Ectodermal cell (in vitro differentiated cells): ENCODE results near the gene H6PD.

ENCODE experiments used
- H3K27ac ChIP-seq: 2 replicates; pipeline ENCODE4 v1.7.0; 2013; ENCODE audit warnings: mild to moderate bottlenecking, low read depth, low read length; ENCODE audit not compliant: insufficient read depth, poor library complexity, severe bottlenecking
- H3K27me3 ChIP-seq: 2 replicates; pipeline ENCODE4 v1.7.0; 2013; ENCODE audit warnings: mild to moderate bottlenecking, low read length; ENCODE audit not compliant: insufficient read depth, control insufficient read depth, poor library complexity, severe bottlenecking
- H3K36me3 ChIP-seq: one replicate; pipeline ENCODE4 v1.7.0; 2013; ENCODE audit warnings: low read length; ENCODE audit not compliant: control insufficient read depth, insufficient read depth
- H3K4me1 ChIP-seq: one replicate; pipeline ENCODE4 v1.7.0; 2013; ENCODE audit warnings: low read length; ENCODE audit not compliant: control insufficient read depth, insufficient read depth
- H3K4me3 ChIP-seq: 2 replicates; pipeline ENCODE4 v1.7.0; 2013; ENCODE audit warnings: low read depth, low read length, control low read depth; ENCODE audit not compliant: insufficient read depth
- H3K9me3 ChIP-seq: 2 replicates; pipeline ENCODE4 v1.7.0; 2013; ENCODE audit warnings: mild to moderate bottlenecking, low read length, moderate library complexity; ENCODE audit not compliant: control insufficient read depth
- WGBS, 2 experiments: methylation state at CpG; one replicate each; pipeline ENCODE4 v1.1.7; 2013; ENCODE audit warnings: missing lambda C conversion rate in 2 of 2; 5-methylcytosine and 5-hydroxymethylcytosine counted together

Gene H6PD

GRCh38 chr1:9229549-9229948 lies 5.0 kb upstream of the H6PD start:
- H3K27me3 ChIP-seq = no peaks in the 10 kb centered on the region
- H3K9me3 ChIP-seq = no peaks in the 10 kb centered on the region
- H3K36me3 ChIP-seq = no peaks in the 10 kb centered on the region
- 94 to 96% methylated on average over 6 of the region's 6 CpGs for WGBS, 2 experiments
- H3K4me3 ChIP-seq = no peak overlapping the region
- H3K4me1 ChIP-seq = no peaks in the 10 kb centered on the region
- no peak overlapping the region for H3K27ac ChIP-seq

GRCh38 chr1:9230869-9231533 lies 3.6 kb upstream of the H6PD start:
- Histone ChIP-seq H3K4me1 (no peaks in the 10 kb centered on the region), H3K4me3 (no peak overlapping the region), H3K27me3 (no peaks in the 10 kb centered on the region), H3K27ac (no peak overlapping the region), H3K9me3 (no peaks in the 10 kb centered on the region), H3K36me3 (no peaks in the 10 kb centered on the region)
- WGBS, 2 experiments = 94 to 95% methylated on average over 7 of the region's 7 CpGs

DNA sequence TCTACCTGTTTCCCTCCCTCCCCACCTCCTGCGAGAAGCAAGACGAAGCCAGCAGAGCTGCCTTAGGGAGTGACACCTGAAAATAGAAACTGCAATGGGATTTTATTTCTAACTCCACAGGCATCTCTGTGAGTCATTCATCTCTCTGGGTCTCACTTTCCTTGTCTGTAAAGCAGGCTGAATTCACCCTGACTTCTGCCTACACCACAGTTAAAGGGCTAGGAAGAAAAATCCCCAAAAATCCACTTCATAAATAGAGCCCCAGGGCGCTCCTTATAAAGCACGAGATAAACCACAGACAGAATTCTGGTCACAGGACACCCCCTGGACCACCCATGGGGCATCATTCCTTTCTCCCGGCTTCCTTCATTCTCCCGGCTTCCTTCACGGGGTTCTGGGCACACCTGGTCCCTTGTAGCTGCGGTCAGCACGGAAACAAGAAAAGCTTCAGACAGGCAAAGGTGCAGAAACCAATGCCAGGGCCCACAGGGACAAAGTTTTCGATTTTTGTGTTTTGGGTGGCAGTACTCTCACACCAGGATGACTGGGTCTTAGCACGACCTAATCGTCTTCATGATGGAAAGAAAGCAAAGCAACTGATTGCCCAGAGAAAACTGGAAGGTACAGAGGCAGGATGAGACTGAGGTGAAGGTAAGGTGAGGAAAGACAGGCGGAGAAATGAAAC lies 2.8 kb upstream of the H6PD start:
- Histone ChIP-seq H3K36me3 (no peaks in the 10 kb centered on the region), H3K4me3 (no peak overlapping the region), H3K27ac (no peak overlapping the region), H3K9me3 (no peaks in the 10 kb centered on the region), H3K4me1 (no peaks in the 10 kb centered on the region), H3K27me3 (no peaks in the 10 kb centered on the region)
- WGBS, 2 experiments = 67 to 68% methylated on average over 13 of the region's 13 CpGs

GRCh38 chr1:9233241-9233941 lies 1.2 kb upstream of the H6PD start:
- WGBS, 2 experiments = 88 to 91% methylated on average over 19 to 20 of the region's 20 CpGs
- no peaks in the 10 kb centered on the region for H3K9me3 ChIP-seq
- H3K4me3 ChIP-seq = no peak overlapping the region
- H3K27me3 ChIP-seq = no peaks in the 10 kb centered on the region
- H3K27ac ChIP-seq = no peak overlapping the region
- H3K36me3 ChIP-seq = no peaks in the 10 kb centered on the region
- H3K4me1 ChIP-seq = no peaks in the 10 kb centered on the region

DNA sequence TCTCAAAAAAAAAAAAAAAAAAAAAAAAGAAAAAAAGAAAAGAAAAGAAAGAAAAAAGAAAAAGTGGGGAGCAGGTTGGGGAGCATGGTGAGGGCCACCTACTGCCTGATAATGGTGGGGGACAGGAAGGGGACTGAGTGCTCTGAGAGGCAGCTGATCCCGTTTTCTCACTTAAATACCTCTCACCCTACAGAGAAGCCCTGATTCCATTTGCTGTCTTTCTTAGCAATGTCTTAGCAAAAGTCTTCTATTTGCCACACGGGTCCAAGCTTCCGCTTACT lies 692 bp upstream of the H6PD start:
- Histone ChIP-seq H3K27ac (no peak overlapping the region), H3K4me1 (no peaks in the 10 kb centered on the region), H3K9me3 (no peaks in the 10 kb centered on the region), H3K4me3 (peak overlapping the region; percentile 50), H3K27me3 (no peaks in the 10 kb centered on the region), H3K36me3 (no peaks in the 10 kb centered on the region)
- WGBS, 2 experiments = 61 to 65% methylated on average over 3 of the region's 3 CpGs

DNA sequence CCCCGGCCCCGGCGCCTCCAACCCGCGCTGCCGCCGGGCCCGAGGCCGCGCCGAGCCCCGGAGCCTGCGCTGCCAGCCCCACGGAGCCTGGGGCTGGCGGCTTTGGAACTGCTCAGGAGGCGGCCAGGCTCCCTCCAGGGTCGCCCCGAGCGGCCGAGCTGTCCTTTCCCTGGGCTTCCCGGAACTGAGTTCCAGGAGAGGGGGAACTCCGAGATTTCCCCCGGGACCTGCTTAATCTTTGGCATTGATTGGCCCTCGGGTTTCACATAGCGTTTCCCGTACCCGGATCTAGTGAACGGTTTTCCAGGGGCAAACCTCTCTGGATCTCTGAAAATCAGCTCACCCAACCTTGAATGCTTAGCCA lies 504 bp downstream of the H6PD start:
- Histone ChIP-seq H3K9me3 (no peaks in the 10 kb centered on the region), H3K27me3 (no peaks in the 10 kb centered on the region), H3K36me3 (no peaks in the 10 kb centered on the region), H3K27ac (no peak overlapping the region), H3K4me1 (no peaks in the 10 kb centered on the region), H3K4me3 (peak overlapping the region; percentile 76)
- WGBS, 2 experiments = 1% methylated on average over 28 of the region's 28 CpGs

DNA sequence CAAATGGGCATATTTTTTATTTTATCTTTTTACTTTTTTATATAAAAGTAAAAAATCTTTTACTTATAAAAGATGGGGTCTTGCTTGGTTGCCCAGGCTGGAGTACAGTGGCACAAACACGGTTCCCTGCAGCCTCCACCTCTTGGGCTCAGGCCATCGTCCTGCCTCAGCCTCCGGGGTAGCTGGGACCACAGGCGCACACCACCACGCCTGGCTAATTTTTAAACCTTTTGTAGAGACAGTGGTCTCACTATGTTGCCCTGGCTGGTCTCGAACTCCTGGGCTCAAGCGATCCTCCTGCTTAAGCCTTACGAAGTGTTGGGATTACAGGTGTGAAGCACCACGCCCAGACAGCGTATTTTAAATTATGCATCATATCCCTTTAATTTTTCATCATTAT lies 986 bp downstream of the H6PD start:
- WGBS, 2 experiments = 89 to 93% methylated on average over 9 to 10 of the region's 10 CpGs
- H3K27me3 ChIP-seq = no peaks in the 10 kb centered on the region
- H3K4me1 ChIP-seq = no peaks in the 10 kb centered on the region
- no peaks in the 10 kb centered on the region for H3K36me3 ChIP-seq
- H3K4me3 ChIP-seq = peak overlapping the region; percentile 76
- no peaks in the 10 kb centered on the region for H3K9me3 ChIP-seq
- H3K27ac ChIP-seq = no peak overlapping the region

- H3K4me1 ChIP-seq = no peaks in the 10 kb centered on the region
- H3K4me3 ChIP-seq = no peak overlapping the region
- H3K9me3 ChIP-seq = no peaks in the 10 kb centered on the region
- no peak overlapping the region for H3K27ac ChIP-seq
- H3K36me3 ChIP-seq = no peaks in the 10 kb centered on the region
- no peaks in the 10 kb centered on the region for H3K27me3 ChIP-seq
- 94 to 96% methylated on average over 6 of the region's 6 CpGs for WGBS, 2 experiments
These were observed 3.6 kb downstream of the H6PD start for GRCh38 chr1:9238134-9238533.

DNA sequence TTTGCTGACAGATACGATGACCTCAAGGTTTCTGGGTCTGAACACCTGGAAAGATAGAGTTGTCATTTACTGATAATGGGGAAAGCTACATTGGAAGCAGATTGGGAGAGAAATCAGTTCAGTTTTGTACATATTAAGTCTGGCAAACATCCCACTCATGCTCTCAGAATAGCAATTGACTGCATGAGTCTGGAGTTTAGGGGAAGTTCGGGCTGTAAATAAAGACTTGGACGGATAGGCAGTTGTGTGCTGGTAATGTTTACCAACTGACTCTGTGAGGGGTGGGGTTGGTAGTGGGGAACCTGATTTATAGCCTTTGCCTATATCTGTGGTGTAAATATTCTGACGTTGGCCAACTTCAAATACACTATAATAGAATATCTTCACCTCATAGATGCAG lies 4.0 kb downstream of the H6PD start:
- no peaks in the 10 kb centered on the region for H3K36me3 ChIP-seq
- WGBS, 2 experiments = 94 to 96% methylated on average over 3 of the region's 4 CpGs
- H3K27me3 ChIP-seq = no peaks in the 10 kb centered on the region
- H3K9me3 ChIP-seq = no peaks in the 10 kb centered on the region
- H3K4me3 ChIP-seq = no peak overlapping the region
- no peak overlapping the region for H3K27ac ChIP-seq
- H3K4me1 ChIP-seq = no peaks in the 10 kb centered on the region

GRCh38 chr1:9239622-9240401 lies 5.2 kb downstream of the H6PD start:
- 85% methylated on average over 15 to 16 of the region's 16 CpGs for WGBS, 2 experiments
- Histone ChIP-seq H3K36me3 (no peaks in the 10 kb centered on the region), H3K9me3 (no peaks in the 10 kb centered on the region), H3K27ac (no peak overlapping the region), H3K4me3 (no peak overlapping the region), H3K4me1 (no peaks in the 10 kb centered on the region), H3K27me3 (no peaks in the 10 kb centered on the region)
